ENCODE results near the gene MYH6.

GRCh38 chr14:23362200-23362599, 45.9 kb downstream of the MYH6 start:
- TF ChIP-seq REST (IDR thresholded peaks at IDR 0.05) (no peak), CTCF (IDR thresholded peaks at IDR 0.05; ENCODE audit: low read depth, low read length, missing input control) (no peak), TAF1 (conservative IDR thresholded peaks at IDR 0.05) (no peak), SP1 (IDR thresholded peaks at IDR 0.05) (no peak), RAD21 (IDR thresholded peaks at IDR 0.05) (no peak), MAX (IDR thresholded peaks at IDR 0.05) (no peak), FOXA1 (IDR thresholded peaks at IDR 0.05) (no peak), HNF4G (IDR thresholded peaks at IDR 0.05) (no peak), JUND (IDR thresholded peaks at IDR 0.05) (no peak), GABPA (IDR thresholded peaks at IDR 0.05 in 1 of 2, conservative IDR thresholded peaks at IDR 0.05 in 1 of 2) (no peak), FOXA2 (IDR thresholded peaks at IDR 0.05) (no peak), ZBTB33 (IDR thresholded peaks at IDR 0.05) (no peak), YY1 (IDR thresholded peaks at IDR 0.05) (no peak), ATF3 (IDR thresholded peaks at IDR 0.05) (no peak)

All from liver (tissue), 3 donors.